Fibroblast of peridontal ligament (primary cell): ENCODE measurements around the gene TSPYL1.
A peak's percentile ranks its signal among the peaks of the same experiment; 100 is the strongest.

ENCODE experiments used
- DNase-seq: peaks from one replicate; pipeline ENCODE4 v3.0.0-alpha.2; 2010; ENCODE audit errors: extremely low read depth

Gene TSPYL1

DNA sequence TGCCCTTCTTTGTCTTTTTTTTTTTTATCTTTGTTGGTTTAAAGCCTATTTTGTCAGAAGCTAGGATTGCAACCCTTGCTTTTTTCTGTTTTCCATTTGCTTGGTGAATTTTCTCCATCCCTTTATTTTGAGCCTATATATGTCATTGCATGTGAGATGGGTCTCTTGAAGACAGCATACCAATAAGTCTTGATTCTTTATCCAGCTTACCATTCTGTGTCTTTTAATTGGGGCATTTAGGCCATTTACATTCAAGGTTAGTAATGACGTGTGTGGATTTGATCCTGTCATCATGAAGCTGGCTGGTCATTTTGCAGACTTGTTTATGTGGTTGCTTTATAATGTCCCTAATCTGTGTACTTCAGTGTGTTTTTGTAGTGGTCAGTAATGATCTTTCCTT is 16.4 kb downstream of the TSPYL1 start:
- DNase-seq: no peak

DNA sequence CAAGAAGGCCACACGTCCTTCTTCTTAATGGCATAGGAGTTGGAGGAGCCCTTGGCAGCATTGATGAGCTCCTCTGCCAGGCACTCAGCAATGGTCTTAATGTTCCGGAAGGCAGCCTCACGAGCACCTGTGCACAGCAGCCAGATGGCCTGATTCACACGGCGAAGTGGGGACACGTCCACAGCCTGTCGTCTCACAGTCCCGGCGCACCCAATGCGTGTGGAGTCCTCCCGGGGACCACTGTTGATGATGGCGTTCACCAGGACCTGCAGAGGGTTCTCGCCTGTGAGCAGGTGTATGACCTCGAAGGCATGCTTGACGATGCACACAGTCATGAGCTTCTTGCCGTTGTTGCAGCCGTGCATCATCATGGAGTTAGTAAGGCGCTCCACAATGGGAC is 21.2 kb downstream of the TSPYL1 start:
- no peak for DNase-seq

DNA sequence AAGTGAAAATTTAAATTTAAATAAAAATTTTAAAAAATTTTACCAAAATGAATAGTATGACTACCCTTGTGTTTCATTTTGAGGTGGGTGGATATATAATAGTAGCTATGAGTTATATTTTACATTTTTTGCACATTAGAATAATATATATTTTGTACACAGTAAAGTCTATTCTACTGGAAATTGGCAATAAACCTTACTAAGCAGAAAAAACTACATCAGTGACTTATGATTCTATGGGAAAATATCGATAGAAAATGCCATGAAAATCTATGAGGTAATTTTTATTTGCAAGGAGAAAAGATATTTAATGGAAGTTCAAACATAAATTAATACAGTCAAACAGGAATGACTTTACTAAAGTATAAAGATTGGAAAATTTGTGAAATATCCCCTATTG is 23.0 kb downstream of the TSPYL1 start:
- no peak for DNase-seq

DNA sequence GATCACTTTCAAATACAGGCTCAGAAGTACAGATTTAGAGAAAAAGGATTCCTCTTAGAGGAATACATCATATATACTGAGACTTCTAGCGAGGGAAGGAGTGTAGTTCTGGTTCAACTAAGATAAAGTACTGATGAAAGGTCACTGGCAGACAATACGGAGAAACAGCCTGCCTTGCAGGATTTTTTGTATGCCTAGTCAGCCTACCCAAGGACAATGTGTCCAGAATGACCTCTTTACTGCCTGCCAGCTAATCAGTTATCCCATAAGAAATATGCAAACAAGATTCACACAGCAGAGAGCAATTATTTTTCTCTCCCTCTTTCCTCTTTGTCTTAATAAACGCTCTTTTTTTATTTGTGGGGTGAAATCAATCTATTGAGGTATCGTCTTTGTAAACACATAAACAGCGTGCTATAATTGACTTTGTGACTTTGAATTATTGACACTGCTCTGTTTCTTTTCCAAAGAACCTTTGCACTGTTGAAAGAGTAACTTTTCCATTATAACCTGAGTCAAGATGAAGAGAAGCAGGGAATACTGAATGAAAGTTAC is 24.4 kb downstream of the TSPYL1 start:
- DNase-seq: no peak

DNA sequence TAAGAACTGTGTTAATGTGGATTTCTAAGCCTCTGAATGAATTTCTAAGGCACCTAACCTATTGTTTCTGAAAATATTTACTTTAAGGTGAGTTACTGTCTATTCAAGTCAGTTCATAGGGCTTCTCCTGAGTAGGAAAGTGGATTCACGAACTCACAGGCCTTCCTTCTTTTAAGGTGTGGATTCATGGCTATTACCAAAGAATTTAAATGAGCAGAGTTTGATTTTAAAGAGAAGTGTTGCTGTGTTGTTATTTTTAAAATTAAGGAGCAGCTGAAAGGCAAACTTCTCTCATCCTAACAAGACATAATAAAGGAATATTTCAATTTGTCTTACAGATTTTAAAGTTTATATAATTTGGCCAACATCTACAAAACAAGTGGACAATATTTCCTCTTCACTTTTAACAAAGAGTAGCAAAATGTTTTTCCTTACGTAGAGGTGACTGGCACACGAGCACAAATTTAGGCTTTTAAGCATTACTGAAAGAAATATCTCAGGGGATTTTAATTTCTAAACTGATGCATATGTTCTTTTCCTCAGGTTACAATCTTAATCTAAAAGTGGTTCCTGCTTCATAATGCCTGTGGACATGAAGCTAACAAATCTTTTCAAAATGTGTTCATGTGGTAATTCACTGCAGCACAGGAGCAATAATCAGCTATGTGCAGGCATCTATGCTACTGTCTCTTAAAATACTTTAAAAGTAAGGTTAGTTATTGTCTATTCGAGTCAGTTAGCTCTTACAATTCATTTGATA is 25.3 kb downstream of the TSPYL1 start:
- DNase-seq: peak; percentile 30

DNA sequence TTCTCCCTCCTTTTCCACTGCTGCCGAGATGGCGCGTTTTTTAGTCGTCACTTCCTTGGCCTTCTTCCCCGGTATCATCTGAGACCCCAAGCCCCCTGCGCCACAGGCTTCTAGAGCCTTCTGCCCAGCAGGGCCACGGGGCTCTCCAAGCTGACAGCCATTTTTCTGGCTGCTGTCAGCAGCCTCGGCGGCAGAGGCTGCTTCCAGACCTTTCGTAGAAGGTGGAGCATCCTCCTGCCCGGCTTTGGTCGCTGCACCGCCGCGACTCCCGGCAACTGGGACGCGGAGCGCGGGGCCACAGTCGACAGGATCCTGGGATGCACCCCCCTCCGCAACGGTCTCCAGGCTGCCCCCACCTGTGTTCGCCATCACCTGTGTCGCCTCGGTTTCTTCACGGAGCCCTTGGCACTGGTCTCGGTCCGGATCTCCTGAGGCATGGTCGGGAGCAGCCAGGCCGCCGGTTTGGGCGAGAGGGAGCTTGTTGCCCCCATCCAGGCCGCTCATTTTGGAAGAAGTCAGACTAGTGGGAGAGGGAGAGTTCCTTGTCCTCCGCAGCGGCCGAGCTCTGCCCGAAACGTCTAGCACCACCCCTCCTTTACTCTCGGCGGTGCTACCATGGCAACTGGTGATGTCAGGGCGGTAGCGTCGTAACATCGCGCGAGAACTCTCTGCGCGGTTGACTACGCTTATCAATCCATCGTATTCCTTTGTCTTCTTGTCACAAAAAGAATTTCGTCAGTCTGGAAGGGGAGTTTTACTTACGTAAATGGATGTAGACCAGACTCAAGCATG is 26.0 kb downstream of the TSPYL1 start, which contains the start of gene TSPYL4:
TSPYL4 (minus strand) TSS at position 571 of the 792 bp plus-strand sequence; CDS start at position 504, 67 bp downstream.
- DNase-seq: peak; percentile 97

DNA sequence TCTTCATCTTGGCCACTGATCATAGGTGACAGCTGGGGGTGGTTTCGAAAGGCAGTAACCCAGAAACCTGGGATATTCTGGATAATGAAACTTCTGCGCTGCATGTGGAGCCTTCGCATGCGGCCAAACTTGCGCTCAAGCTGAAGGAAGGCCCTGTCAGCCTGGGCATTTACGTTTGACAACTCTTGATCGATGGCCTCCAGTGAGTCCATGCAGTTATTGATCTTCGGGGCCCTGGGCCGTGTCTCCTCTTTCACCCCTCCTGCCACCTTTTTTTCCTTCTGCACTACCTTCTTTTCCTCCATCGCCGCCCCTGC is 26.6 kb downstream of the TSPYL1 start:
- DNase-seq: no peak

DNA sequence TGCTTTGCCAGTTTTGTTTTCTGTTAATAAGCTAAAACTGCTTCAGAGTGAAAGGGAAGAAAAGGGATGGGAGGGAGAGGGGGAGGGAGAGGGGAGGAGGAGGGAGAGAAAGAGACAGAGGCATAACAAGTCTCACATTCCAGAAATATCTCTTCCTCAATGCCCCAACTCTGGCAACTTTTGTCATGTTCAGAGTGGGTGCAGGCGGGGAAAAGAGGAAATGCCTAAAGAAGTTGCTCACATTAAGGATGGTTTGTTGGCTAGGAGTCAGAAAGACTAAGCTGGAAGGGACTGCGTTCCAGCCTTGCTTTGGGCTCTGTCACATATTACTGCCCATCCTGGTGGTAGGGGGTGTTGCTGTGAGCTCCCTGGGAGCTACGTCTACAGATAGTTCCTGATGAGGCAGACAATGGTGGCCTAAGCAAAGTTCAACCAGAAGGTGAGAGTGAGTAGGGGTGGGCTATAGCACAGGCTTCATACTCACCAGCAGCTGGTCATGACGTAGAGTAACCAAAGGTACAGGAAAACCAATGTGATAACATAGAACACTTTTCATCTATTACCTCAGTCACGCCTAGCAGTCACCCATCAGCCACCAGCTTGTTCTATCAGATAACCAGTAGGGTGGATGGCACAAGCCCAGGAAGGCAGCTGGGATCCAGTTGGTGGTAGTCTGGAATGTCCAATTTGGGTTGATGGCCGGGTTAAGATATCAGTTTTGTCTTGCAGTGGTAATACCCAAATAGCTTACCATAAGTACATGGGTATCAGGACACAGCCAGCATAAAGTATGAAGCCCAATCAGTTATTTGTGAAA is 28.0 kb downstream of the TSPYL1 start:
- DNase-seq: peak; percentile 60

DNA sequence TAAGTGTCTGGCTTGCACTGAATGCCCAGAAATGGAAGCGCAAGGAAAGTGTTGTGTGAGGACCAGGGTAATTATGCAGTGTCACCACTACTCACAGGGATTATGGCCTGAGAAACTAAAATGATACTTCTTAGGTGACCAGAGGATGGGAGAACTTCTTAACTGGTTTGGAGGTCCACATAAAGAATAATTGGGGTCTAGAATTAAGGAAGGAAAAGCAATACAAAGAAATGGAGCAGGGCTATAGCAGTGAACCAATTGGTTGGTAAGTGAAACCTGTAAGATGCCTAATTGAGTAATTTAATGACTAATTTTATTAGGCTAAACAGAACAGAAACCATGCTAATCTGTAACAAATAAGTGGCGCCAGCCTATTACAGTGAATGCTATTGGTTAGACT is 31.2 kb downstream of the TSPYL1 start:
- no peak for DNase-seq

DNA sequence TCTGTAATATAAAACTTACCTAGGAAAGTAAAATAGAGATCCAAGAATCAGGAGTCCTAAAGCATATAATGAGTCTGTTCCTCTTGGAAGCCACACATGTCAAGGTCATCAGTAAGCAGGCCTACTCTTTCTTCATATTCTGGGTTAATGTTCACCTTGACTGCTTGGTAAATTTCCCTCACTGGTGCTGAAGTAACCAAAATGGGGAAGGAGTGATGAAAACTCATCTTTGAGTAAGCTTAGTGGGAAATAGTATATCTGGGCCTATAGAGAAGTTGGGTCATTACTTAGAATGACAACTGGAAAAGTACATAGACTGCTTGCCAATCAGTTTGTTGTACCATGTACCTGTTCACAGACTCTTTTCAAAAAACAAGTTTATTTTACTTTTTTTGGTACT is 32.4 kb downstream of the TSPYL1 start:
- DNase-seq: no peak

DNA sequence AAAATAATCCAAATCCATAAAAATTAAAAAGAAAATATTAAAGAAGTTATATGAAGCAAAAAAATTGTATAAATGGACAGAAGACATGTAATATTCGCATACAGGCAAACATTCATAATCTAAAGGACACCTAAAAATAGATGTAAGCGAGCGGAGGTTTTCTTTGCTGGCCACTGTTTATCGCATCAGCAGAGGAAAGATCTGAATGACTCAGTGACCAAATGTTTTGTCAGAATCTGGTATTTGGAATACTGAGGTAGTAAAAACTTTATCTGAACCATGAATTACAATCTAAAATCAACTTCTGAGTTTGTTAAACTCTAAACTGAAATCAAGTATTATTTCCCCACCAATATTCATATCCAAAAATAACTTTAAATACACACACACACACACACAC is 33.6 kb downstream of the TSPYL1 start:
- DNase-seq: peak; percentile 80

DNA sequence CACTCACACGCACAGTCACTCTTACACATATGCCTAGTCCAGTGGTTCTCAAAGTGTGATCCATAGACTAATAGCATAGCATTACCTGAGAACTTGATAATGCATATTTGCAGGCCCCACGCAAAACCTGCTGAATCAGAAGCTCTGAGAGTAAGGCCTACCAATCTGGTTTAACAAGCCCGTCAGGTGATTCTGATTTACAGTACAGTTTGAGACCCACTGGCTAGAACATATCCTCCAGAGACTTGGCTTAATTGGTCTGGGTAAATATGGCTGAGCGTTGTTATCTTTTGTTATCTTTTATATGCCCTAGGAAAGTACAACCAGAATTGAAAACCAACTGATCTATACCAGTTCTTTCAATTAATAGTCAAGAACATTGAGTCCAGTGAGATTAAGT is 35.4 kb downstream of the TSPYL1 start:
- DNase-seq: no peak

DNA sequence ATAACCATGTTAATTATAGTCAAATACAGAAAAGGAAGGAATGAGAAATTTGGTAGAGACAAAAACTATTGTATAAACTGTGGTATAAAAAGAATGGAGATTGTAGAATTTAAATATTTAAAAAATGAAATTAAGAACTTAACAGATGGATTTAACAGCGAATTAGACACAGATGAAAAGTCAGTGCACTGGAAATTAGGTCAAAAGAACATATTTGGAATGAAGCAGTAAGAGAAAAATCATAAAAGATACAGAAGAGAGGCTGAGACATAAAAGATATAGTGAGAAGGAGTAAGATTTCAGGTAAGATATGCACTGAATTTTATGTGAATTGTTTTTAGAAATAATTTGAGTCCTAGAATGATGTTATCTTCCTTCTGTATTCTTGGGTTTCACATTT is 39.9 kb downstream of the TSPYL1 start:
- DNase-seq: no peak

DNA sequence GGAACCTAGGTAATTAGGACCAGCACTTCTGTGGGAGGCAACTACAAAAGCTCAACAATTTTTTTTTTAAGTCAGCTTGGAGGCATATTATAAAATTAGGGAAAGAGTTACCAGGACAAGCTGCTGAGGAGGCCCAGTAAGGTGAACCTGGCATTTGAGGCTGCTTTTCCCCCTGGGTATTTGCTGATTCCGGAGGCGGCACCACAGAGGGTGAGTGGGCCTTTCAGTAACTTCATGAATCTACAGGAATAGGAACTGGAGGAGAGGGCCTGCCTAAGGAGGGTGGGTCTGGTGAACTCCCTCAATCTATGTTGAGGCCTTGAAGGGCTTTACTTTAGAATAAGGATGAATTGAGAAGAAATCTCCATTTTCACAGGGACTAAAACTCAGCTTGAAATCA is 40.5 kb downstream of the TSPYL1 start:
- DNase-seq: no peak

DNA sequence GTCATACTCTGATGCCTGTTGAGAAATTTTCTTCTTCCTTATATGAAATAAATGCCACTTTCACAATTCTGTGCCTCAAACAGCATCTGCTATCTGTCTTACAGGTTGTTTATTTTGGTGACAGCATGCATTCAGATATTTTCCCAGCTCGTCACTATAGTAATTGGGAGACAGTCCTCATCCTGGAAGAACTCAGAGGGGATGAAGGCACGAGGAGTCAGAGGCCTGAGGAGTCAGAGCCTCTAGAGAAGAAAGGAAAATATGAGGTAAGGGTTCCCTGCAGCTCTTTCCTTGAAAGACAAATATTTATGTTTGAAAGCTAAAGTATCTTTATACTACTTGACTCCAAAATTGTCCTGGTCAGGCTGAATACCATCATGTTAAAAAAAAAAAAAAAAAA is 41.6 kb downstream of the TSPYL1 start:
- DNase-seq: no peak

DNA sequence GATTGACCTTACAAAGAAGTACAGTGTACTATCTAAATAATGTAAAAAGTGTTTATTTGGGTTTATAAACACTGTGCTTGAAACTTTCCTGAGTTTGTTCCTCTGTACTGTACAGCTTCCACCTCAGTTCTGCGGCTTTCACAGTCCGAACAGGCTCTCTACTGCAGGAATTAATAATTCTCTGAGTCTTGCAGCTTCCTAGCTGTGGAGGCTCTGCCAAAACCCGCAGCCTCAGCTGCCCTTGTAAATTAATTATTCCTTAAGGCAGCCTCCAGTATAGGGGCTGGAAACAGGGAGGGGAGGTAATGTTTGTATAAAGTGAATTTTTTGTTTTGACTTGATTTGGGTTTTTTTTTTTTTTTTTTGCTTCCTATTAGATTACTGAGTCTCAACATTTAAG is 45.0 kb downstream of the TSPYL1 start:
- DNase-seq: no peak

DNA sequence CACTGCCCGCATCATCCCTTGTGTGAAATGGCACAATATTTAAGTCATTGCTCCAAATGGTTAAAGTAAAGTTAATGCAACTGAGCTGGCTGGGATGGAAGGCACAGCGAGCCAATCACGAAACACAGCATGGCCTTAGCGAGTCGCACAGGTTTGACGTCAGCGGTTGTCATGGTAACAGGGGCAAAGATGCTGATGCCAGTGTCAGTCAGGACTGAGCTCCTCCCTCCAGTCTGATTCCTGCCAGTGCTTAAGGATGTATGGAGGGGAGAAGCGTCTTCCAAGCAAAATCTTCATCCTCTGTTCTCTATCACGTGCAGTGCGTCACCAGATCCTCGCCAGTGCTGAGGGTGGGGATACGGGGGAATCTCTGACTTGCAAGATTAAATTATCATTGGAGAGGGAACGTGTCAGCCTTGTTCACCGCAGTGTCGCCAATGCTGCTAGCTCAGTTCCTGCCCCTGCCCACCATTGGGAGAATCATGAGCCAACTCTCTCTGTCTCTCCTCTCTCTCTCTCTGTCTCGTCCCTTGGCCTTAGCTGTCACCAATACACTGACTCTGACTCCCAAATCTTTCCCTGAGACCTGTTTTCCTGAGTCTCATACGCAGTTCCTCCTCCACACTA is 50.3 kb downstream of the TSPYL1 start:
- DNase-seq: peak; percentile 99
